Lower leg skin (tissue), 4 donors: ENCODE data around the gene PCK1. TPM values are rescaled to one million over a fixed set of nuclear protein-coding genes. Genes with fewer than 3 reads are reported as not detected.

Experiments used
- DNase-seq, 2 donors: peaks; one replicate each; pipeline ENCODE4 v3.0.0-alpha.2; 2019; ENCODE audit warnings: low spot score in 2 of 2
- H3K4me3 ChIP-seq: fragments of 200-600 bp; sonication (generic); 2 replicates; pipeline ENCODE4 v1.5.1; 2017; ENCODE audit warnings: mild to moderate bottlenecking, low read depth; ENCODE audit not compliant: poor library complexity, severe bottlenecking
- POLR2A ChIP-seq, 2 donors: fragments of 450-650 bp; IDR thresholded peaks; one replicate each; pipeline ENCODE4 v1.6.1; 2016 to 2017; ENCODE audit warnings: antibody characterized with exemption in 2 of 2, mild to moderate bottlenecking in 1 of 2, moderate library complexity in 1 of 2
- WGBS, 2 donors: methylation state at CpG; one replicate each; pipeline ENCODE4 v1.1.5; 2018; 5-methylcytosine and 5-hydroxymethylcytosine counted together
- intact Hi-C: fragments of 100-400 bp; cut with DNase I; formaldehyde crosslinking; loops from one replicate; pipeline ENCODE4 v1.15.0; 2023; ENCODE audit warnings: low total_unique reads
- total RNA-seq, 4 donors: library from RNA; depleted of rRNA; stranded (reverse); fragments of >200 nt; gene quantifications; one replicate each; pipeline ENCODE4 v1.1.0, GENCODE V29; 2016
- TF ChIP-seq, protein P1 (sequence below), 3 donors: fragments of 450-650 bp; IDR thresholded peaks; one replicate each; pipeline ENCODE4 v1.5.1; 2016; ENCODE audit warnings: antibody characterized with exemption in 3 of 3, mild to moderate bottlenecking in 3 of 3, moderate library complexity in 2 of 3

The PCK1 gene
- total RNA-seq, 4 donors from 2014 or later: 0.12 to 11.6 (median 2.1) TPM

DNA sequence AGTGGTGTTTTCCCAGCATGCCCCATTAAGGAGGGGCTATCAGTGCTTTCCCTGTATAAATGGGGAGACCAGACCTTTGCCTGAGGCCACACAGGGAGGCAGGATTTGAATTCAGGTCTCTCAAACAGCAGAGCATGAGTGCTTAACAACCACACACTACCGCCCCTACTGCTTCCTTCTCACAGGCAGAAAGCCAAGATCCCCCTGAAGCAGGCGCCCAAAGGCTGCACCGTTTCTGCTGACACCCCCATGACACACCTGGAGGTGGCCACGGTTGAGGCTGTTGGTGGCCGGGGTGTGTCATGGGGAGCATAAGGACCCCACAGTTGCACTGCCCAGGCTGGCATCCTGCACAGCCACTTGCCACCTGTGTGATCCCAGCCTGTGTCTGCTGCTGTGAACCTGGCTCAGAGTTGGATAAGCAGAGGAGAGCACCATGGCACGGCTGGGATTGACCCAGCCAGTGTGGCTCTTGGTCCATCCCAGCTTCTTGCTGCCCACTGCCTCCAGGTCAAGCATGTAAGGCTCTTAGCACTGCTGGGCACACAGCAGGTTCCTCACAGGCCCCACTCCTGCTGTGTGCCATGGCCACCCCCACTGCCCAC is 28.3 kb downstream of the PCK1 start:
- intact Hi-C loops: no loop called here
- no peak for TF ChIP-seq POLR2A (IDR thresholded peaks at IDR 0.05)
- TF ChIP-seq, protein P1, sequence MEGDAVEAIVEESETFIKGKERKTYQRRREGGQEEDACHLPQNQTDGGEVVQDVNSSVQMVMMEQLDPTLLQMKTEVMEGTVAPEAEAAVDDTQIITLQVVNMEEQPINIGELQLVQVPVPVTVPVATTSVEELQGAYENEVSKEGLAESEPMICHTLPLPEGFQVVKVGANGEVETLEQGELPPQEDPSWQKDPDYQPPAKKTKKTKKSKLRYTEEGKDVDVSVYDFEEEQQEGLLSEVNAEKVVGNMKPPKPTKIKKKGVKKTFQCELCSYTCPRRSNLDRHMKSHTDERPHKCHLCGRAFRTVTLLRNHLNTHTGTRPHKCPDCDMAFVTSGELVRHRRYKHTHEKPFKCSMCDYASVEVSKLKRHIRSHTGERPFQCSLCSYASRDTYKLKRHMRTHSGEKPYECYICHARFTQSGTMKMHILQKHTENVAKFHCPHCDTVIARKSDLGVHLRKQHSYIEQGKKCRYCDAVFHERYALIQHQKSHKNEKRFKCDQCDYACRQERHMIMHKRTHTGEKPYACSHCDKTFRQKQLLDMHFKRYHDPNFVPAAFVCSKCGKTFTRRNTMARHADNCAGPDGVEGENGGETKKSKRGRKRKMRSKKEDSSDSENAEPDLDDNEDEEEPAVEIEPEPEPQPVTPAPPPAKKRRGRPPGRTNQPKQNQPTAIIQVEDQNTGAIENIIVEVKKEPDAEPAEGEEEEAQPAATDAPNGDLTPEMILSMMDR (IDR thresholded peaks at IDR 0.05): peak in 1 of 3 donors; percentile 20
- DNase-seq: no peak
- 81 to 100% methylated on average over 4 to 5 of the region's 6 CpGs for WGBS, 2 donors
- no peak overlapping the region for H3K4me3 ChIP-seq

DNA sequence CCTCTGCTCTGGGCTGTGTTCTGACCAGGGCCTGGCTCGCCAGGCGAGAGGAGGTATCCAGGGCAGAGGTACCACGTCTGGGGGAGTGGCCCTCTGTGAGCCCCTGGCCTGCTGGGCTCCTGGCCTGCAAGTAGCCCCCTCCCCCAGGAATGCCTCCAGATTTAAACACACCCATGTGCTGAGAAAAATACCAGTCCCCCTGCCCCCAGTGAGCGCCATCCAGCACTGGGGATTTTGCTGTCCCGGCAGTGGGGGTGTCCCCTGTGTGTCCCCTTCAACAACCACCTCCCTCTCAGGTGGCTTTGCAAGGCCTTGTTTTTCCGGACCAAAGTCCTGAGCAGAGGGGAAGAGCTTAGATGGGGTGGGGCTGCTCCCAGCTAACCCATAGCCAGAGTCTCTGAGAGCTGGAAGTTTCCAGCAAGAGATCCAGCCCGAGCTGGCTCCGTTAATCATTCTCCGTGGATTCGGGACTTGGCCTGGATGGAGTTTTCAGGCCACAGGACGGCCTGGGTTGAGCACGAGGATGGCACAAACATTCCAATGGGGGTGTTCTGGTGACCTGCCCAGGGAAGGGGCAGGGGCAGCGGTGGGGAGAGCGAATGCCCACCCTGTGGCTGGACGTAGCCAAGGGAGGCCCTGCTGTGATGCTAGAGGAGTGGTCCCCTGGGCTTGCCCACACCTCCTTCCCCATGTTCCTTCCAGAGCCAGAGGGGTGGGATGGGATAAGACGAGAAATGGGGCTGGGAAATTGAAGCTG is 29.0 kb downstream of the PCK1 start:
- 77 to 83% methylated on average over 15 to 16 of the region's 16 CpGs for WGBS, 2 donors
- intact Hi-C loops: no loop called here
- TF ChIP-seq, protein P1 (IDR thresholded peaks at IDR 0.05): no peak
- no peak for TF ChIP-seq POLR2A (IDR thresholded peaks at IDR 0.05)
- no peak for DNase-seq
- H3K4me3 ChIP-seq: no peak overlapping the region

DNA sequence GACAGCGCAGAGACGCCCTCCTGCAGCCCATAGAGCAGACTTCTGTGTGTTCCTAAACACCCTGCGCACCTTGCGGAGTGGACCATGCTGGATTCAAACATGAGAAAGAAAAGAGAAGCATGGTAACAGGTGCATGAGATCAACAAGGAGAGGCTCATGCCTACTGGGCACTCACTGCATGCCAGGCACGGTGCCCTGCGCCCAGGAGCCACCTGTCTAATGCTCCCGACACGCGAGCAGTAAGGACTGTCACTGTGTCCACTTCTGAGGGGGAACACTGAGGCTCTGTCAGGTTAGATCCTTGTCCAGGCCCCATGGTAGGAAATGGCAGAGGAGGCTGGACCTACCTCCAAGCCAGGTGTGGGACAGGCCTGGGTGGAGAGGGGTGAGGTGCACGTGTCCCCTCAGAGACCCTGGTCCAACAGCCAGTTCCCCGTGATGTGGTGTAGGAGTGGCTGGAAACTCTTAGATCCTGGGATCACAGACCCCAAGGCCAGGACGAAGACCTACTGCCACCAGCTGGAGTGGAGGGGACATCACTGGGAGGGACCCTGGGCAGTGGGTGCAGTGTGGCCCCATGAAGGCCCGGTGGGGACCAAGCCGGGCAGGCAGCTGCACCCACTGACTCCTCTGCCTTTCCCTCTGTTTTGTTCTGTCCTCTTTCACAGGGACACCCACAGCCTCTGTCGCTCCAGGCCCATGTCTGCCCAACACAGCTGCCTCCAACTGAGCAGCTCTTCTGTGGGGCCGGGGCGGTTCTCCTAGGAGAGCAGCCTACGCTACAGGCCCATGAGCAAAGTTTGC is 29.8 kb downstream of the PCK1 start:
- WGBS, 2 donors: 90 to 93% methylated on average over 18 of the region's 18 CpGs
- DNase-seq: no peak
- H3K4me3 ChIP-seq: no peak overlapping the region
- intact Hi-C loops: no loop called here
- no peak for TF ChIP-seq POLR2A (IDR thresholded peaks at IDR 0.05)
- TF ChIP-seq, protein P1 (IDR thresholded peaks at IDR 0.05): no peak

DNA sequence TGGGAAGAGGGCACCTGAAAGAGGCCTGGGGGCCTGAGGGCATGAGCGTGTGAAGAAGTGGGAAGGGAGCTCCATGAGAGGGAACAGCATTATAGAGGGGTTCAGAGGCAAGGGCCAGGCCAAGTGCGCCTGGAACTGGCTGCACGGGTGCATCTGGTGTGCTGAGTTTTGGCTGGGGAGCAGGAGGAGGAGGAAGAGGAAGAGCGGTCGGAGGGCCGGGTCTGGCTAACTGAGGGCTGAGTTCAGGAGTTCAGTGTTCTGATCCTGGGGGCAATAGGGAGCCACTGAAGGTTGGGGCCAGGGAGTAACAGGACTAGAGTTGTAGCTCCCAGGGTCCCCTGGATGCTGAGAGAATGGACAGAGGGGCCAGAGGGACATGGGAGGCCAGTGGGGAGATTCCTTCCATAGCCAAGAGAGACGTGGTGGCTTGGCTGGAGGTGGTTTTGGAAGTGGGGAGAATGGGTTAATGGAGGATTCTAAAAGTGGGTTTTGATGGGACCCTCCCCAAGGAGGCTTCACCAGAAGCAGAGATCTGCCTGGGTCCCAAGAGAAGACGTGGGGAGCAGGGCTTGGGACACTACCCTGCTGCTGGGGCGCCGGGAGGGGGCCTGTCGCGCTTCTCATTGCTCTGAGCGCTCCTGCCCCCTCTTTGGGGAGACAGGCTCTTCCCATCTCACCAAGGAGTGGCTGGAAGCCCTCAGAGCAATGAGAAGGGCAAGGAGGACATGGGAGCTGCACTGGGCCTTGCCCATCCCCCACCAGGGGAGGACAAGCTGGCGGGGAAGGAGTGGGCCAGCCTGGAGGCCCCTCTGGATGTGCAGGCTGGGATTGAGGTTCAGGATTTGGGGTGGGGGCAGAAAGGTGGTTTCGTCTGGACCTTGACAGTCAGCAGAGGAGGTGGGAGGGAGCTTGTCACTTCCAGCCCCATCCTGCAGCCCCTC is 30.6 kb downstream of the PCK1 start:
- intact Hi-C loops: no loop called here
- TF ChIP-seq, protein P1 (IDR thresholded peaks at IDR 0.05): no peak
- no peak for TF ChIP-seq POLR2A (IDR thresholded peaks at IDR 0.05)
- no peak for DNase-seq
- WGBS, 2 donors: 85% methylated on average over 15 of the region's 15 CpGs
- H3K4me3 ChIP-seq: no peak overlapping the region
